H1 (cell line): ENCODE data around the gene INAVA. TPM values are rescaled to one million over a fixed set of nuclear protein-coding genes. Genes with fewer than 3 reads are reported as not detected.

Experiments
- CHD7 ChIP-seq: fragments of 300-600 bp; sonication (generic); IDR thresholded peaks from 2 replicates; pipeline ENCODE4 v1.7.1; 2012; ENCODE audit warnings: low read length, moderate library complexity, mild to moderate bottlenecking, inconsistent platforms; ENCODE audit not compliant: insufficient replicate concordance
- polyA plus RNA-seq, 7 experiments: library from polyadenylated mRNA; depleted of rRNA in 3 of 7; stranded (reverse) in 5 of 7; unstranded in 2 of 7; fragments of >200 nt in 5 of 7; fragments of 200-250 nt in 2 of 7; gene quantifications; 1 replicate in 5 of 7; 2 replicates in 1 of 7; 4 replicates in 1 of 7; pipeline versions ENCODE4 v1.2.1 to v1.2.3, GENCODE V29; 2011 to 2013; ENCODE audit warnings: missing spikeins in 2 of 7, mixed read lengths in 2 of 7
- total RNA-seq: library from RNA; stranded (reverse); fragmentation: NEBNext Ultra II Directional; extraction: Animal tissue kit (Norgen Biotek cat#: 25700); gene quantifications from 2 replicates; pipeline ENCODE4 v1.2.1, GENCODE V29; 2021
- TF ChIP-seq, protein P1 (sequence below): IDR thresholded peaks from 2 replicates; pipeline ENCODE4 v1.6.1; 2011; ENCODE audit warnings: low read length, improper control_type of control experiment

The INAVA gene
- total and polyA plus RNA-seq, 2 of the 8 experiments (the other 6 are each of a cell fraction or from before 2014, with no cell fraction given) = 46.8 to 49.3 TPM

GRCh38 chr1:200929530-200930278 lies 35.0 kb downstream of the INAVA start (continued):
- no peak for TF ChIP-seq CHD7
- TF ChIP-seq, protein P1, sequence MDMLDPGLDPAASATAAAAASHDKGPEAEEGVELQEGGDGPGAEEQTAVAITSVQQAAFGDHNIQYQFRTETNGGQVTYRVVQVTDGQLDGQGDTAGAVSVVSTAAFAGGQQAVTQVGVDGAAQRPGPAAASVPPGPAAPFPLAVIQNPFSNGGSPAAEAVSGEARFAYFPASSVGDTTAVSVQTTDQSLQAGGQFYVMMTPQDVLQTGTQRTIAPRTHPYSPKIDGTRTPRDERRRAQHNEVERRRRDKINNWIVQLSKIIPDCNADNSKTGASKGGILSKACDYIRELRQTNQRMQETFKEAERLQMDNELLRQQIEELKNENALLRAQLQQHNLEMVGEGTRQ = no peak
